Measurements from ENCODE around the gene TMEM62. TPM values are rescaled to one million over a fixed set of nuclear protein-coding genes. Genes with fewer than 3 reads are reported as not detected.

TMEM62 gene
- total and polyA plus RNA-seq, 9 of the 15 experiments (the other 6 are each of a cell fraction or from before 2014, with no cell fraction given), result 4.4 to 16.6 (median 11.1) TPM

DNA sequence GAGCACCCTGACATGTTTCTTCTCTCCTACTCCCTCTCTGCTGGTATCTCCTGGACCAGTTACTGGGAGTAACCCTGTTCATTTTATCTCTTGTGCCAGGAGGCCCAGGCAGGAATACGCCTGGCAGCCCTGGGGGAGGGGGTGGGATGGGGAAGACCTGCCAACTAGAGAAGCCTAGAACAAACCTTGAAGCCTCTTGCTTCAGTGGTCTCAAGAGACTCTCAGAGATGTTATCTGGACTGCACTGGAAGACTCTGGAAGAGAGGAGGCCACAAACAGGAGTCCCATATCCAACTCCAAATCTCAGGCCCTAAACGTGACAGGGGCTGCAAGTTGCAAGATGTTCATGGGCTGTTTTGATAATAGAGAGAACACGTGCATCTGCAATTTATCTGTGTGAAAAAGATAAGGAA, 87.6 kb downstream of the TMEM62 start, which contains the start of gene EPB42 (continued):
- TF ChIP-seq CREB3L1 (IDR thresholded peaks at IDR 0.05; ENCODE audit: borderline replicate concordance, low read depth) (no peak), NCOA1 (IDR thresholded peaks at IDR 0.05; ENCODE audit: low read depth) (0 out of 2 replicates have a peak, but pooled peaks have one; percentile 12), NCOR1 (IDR thresholded peaks at IDR 0.05) (peak; percentile 89), CREB1 (IDR thresholded peaks at IDR 0.05) (peak; percentile 42; the same call in 1 of the 2 replicates), CREB1 (CRISPR knock-in tag; IDR thresholded peaks at IDR 0.05) (no peak), ZNF444 (CRISPR knock-in tag; IDR thresholded peaks at IDR 0.05) (0 out of 2 replicates have a peak, but pooled peaks have one; percentile 47), L3MBTL2 (IDR thresholded peaks at IDR 0.05) (peak; percentile 59; the same call in 1 of the 2 replicates), ZFX (CRISPR knock-in tag; IDR thresholded peaks at IDR 0.05) (peak; percentile 29; the same call in 1 of the 2 replicates), BHLHE40 (IDR thresholded peaks at IDR 0.05; ENCODE audit: low read length) (peak; percentile 98), STAG1 (CRISPR knock-in tag; IDR thresholded peaks at IDR 0.05; ENCODE audit: borderline replicate concordance) (no peak), ZC3H4 (CRISPR knock-in tag; IDR thresholded peaks at IDR 0.05; ENCODE audit: borderline replicate concordance) (no peak), SMARCC2 (IDR thresholded peaks at IDR 0.05; ENCODE audit: low read depth) (peak; percentile 75; the same call in 1 of the 2 replicates), ERF (CRISPR knock-in tag; IDR thresholded peaks at IDR 0.05) (no peak), FUS (optimal IDR thresholded peaks at IDR 0.05; ENCODE audit: low read depth, low read length) (no peak), ARNT (IDR thresholded peaks at IDR 0.05) (peak in 1 of 2 experiments; percentile 59; a peak in 1 of 4 replicates), STAT5A (IDR thresholded peaks at IDR 0.05; ENCODE audit: borderline replicate concordance, low read length) (peak; percentile 77), ZNF274 (IDR thresholded peaks at IDR 0.05; ENCODE audit: borderline replicate concordance, low read depth, low read length) (peak; percentile 75; the same call in 1 of the 2 replicates), CHD2 (IDR thresholded peaks at IDR 0.05; ENCODE audit: low read depth, low read length) (peak; percentile 37; the same call in 1 of the 2 replicates), ILF3 (IDR thresholded peaks at IDR 0.05; ENCODE audit: borderline replicate concordance) (no peak), PCBP2 (IDR thresholded peaks at IDR 0.05; ENCODE audit: low read depth, low read length, poor library complexity, severe bottlenecking) (no peak), POLR2G (IDR thresholded peaks at IDR 0.05; ENCODE audit: low read depth, low read length) (no peak), HMBOX1 (IDR thresholded peaks at IDR 0.05) (0 out of 2 replicates have a peak, but pooled peaks have one; percentile 19), GATAD2A (IDR thresholded peaks at IDR 0.05) (no peak)
- TF ChIP-seq, protein P1, sequence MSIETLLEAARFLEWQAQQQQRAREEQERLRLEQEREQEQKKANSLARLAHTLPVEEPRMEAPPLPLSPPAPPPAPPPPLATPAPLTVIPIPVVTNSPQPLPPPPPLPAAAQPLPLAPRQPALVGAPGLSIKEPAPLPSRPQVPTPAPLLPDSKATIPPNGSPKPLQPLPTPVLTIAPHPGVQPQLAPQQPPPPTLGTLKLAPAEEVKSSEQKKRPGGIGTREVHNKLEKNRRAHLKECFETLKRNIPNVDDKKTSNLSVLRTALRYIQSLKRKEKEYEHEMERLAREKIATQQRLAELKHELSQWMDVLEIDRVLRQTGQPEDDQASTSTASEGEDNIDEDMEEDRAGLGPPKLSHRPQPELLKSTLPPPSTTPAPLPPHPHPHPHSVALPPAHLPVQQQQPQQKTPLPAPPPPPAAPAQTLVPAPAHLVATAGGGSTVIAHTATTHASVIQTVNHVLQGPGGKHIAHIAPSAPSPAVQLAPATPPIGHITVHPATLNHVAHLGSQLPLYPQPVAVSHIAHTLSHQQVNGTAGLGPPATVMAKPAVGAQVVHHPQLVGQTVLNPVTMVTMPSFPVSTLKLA (conservative IDR thresholded peaks at IDR 0.05), result peak; percentile 79 to 82
- TF ChIP-seq, protein P2, sequence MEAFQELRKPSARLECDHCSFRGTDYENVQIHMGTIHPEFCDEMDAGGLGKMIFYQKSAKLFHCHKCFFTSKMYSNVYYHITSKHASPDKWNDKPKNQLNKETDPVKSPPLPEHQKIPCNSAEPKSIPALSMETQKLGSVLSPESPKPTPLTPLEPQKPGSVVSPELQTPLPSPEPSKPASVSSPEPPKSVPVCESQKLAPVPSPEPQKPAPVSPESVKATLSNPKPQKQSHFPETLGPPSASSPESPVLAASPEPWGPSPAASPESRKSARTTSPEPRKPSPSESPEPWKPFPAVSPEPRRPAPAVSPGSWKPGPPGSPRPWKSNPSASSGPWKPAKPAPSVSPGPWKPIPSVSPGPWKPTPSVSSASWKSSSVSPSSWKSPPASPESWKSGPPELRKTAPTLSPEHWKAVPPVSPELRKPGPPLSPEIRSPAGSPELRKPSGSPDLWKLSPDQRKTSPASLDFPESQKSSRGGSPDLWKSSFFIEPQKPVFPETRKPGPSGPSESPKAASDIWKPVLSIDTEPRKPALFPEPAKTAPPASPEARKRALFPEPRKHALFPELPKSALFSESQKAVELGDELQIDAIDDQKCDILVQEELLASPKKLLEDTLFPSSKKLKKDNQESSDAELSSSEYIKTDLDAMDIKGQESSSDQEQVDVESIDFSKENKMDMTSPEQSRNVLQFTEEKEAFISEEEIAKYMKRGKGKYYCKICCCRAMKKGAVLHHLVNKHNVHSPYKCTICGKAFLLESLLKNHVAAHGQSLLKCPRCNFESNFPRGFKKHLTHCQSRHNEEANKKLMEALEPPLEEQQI (IDR thresholded peaks at IDR 0.05), result peak; percentile 78; the same call in 1 of the 2 replicates

Measured in K562 (cell line).